Ishikawa (cell line): ENCODE measurements around the gene DENND2C.

Experiments
- CEBPB ChIP-seq: IDR thresholded peaks from 2 replicates; pipeline ENCODE4 v1.6.1; 2012
- EGR1 ChIP-seq: IDR thresholded peaks from 2 replicates; pipeline ENCODE4 v1.6.1; 2012
- EP300 ChIP-seq: IDR thresholded peaks from 2 replicates; pipeline ENCODE4 v1.6.1; 2012; ENCODE audit warnings: borderline replicate concordance
- NFIC ChIP-seq: IDR thresholded peaks from 2 replicates; pipeline ENCODE4 v1.6.1; 2012
- RAD21 ChIP-seq: IDR thresholded peaks from 2 replicates; pipeline ENCODE4 v1.6.1; 2012; ENCODE audit warnings: low read depth
- REST ChIP-seq: IDR thresholded peaks from 2 replicates; pipeline ENCODE4 v1.6.1; 2012; ENCODE audit warnings: low read depth, mild to moderate bottlenecking
- TAF1 ChIP-seq: IDR thresholded peaks from 2 replicates; pipeline ENCODE4 v1.6.1; 2012; ENCODE audit warnings: low read depth, mild to moderate bottlenecking
- TF ChIP-seq, protein P1 (sequence below): IDR thresholded peaks from 2 replicates; pipeline ENCODE4 v1.6.1; 2012
- TF ChIP-seq, protein P2 (sequence below): IDR thresholded peaks from 2 replicates; pipeline ENCODE4 v1.6.1; 2012

GRCh38 chr1:114589122-114589521, 80.7 kb downstream of the DENND2C start:
- TF ChIP-seq NFIC (no peak), TAF1 (no peak), REST (no peak), EGR1 (no peak), CEBPB (no peak), RAD21 (no peak), EP300 (no peak)
- TF ChIP-seq, protein P1, sequence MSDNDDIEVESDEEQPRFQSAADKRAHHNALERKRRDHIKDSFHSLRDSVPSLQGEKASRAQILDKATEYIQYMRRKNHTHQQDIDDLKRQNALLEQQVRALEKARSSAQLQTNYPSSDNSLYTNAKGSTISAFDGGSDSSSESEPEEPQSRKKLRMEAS = no peak
- TF ChIP-seq, protein P2, sequence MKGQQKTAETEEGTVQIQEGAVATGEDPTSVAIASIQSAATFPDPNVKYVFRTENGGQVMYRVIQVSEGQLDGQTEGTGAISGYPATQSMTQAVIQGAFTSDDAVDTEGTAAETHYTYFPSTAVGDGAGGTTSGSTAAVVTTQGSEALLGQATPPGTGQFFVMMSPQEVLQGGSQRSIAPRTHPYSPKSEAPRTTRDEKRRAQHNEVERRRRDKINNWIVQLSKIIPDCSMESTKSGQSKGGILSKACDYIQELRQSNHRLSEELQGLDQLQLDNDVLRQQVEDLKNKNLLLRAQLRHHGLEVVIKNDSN = no peak
